HL-60/S4 treated with phorbol 12-myristate 13-acetate at 8.2 ng/mL for 4 days and 3 days (cell line): ENCODE data around the gene KRT77.
"Not testable (repeated sequence)": the region's sequence is repeated elsewhere in the genome, so short reads cannot be mapped to it uniquely, and the experiment has no call there.

ENCODE experiments used
- in situ Hi-C: fragments of 300-500 bp; cut with MboI; formaldehyde crosslinking; loops from 2 replicates; pipeline ENCODE4 v1.15.0; 2022; ENCODE audit warnings: low sequenced_read_pairs

The KRT77 gene

DNA sequence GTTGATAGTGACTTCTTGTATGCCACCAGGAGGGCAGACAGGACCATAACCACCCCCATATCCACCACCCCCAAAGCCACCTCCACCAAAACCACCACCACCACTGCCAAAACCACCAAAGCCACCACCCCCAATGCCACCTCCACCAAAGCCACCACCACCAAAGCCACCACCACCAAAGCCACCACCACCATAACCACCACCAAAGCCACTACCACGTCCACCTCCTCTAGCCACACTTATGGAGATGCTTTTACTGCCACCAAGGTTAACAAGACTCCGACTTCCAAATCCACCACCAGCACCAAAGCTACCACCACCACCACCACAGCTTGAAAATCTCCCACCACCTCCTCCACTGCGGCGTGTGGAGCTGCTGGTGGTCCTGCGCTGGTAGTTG is 23.4 kb downstream of the KRT77 start:
- in situ Hi-C loops, result no loop called here

DNA sequence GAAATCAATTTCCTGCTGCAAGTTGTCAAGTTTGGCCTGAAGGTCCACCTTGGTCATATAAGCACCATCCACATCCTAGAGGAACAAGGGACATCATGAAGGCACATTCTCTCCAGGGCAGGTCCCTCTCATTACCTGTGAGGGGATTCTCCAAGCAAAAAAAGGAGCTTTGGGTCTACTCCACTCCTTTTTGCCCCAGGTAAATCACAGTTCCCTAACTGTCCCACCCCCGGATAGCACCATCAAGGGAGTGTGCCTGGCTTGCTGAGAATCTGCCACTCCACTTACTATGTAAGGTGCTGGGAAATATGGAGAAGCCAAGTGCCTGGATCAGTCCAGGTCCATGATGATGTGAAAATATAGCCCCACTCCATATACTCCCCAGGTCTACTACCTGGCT is 25.7 kb downstream of the KRT77 start:
- in situ Hi-C loops, result no loop called here

DNA sequence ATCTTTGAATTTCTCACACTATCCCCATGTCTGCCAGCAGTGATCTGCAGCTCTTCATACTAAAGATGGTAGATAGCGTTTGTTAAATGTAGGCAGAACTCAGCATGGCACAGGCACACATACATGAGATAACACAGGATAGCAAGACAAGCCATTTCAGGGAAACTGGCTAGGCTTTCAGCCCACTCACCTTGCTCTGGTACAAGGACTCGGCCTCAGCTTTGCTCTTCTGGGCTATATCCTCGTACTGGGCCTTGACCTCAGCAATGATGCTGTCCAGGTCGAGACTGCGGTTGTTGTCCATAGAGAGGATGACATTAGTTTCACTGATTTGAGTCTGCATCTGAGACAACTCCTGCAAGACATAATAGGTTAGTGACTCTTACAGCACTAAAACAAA is 26.2 kb downstream of the KRT77 start:
- in situ Hi-C loops, result no loop called here

DNA sequence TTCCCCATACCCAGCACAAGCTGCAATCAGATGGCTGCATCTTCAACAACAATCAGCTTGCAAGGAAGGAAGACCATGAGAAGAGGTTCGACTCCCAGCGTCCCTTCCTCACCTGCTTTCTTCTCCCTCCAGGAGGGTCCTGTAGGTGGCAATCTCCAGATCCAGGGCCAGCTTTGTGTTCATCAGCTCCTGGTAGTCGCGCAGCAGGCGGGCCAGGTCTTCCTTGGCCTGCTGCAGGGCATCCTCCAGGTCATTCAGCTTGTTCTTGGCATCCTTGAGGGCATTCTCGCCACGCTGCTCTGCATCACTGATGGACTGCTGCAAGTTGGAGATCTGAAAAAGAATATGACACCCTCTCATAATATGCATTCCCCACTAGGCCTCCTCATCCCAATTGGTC is 27.2 kb downstream of the KRT77 start:
- in situ Hi-C loops, result no loop called here

DNA sequence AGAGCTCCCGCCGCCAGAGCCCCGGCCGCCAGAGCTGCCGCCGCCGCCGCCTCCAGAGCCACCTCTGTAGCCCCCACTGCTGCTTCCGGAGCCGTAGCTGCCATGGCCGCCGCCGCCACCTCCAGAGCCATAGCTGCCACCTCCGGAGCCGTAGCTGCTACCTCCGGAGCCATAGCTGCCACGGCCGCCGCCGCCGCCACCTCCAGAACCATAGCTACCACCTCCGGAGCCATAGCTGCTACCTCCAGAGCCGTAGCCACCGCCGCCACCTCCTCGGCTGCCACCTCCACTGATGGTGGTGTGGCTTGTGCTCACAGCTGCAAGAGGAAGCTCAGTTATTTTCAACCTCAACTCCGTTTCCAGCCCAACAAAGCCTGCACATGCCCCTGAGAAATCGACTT is 28.0 kb downstream of the KRT77 start:
- in situ Hi-C loops, result no loop called here

DNA sequence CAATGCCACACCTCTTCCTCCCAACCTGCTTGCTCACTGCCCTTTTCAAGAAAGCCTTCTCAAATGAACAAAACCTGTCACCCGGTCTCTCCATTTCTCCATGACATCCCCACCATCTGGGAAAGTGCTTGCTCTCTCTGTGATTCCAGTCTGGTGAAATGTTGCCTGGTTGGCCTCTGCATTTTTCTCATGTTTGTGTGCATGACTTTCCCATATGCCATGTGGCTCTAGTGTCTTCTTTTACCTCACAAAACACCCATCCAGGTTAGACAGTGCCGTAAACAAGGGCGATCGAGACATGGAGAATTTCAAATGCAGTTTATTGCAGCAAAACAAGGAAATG is 28.9 kb downstream of the KRT77 start:
- in situ Hi-C loops, result no loop called here

DNA sequence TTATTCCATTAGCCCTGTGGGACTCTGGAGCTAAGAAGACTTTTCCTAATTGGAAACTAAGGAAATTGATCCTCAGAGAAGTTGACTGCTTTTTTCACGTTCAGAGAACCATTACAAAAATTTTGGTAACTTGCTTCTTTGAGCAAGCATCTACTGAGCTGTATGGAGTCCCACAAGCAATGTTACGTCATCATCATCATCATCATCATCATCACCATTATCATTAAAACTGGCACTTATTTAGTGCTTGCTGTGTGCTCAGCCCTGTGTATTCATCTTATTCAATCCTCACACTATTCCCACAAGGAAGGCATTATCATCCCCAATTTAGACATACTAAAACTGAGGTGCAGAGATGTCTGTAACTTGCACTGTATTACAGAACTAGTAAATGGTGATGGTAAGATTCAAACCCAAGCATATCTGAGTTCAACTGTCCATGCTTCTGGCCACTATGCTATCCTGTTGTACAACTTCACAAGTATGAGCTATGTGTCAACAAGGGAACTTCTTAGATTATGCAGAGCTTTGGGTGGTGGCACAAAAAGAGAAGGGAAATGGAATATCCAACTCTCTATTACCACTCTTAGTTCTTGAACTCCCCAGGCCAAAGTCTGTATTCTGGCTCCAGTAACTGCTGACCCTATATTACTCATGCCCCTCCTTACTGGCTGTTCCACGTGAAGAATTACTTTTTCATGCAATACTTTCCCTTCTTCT is 29.5 kb downstream of the KRT77 start:
- in situ Hi-C loops, result no loop called here

DNA sequence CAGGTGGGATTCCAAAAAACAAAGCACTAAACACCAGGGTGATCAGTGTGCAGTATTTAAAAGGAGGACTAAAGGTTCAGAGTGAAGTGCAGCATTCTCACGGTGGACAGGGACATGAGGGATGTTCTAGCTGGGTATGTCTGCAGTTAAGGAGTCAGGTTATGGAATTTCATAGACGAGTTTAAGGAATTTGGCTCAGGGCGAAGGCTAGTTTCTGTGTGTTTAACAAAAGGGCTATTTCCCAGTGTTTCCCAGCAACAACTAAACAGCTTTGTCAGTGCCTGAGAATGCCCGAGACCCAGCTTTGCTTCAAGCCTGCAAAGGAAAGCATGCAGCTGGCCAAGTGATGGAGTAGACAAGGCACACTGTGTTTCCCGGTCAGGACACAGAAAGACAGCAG is 30.1 kb downstream of the KRT77 start:
- in situ Hi-C loops, result no loop called here

DNA sequence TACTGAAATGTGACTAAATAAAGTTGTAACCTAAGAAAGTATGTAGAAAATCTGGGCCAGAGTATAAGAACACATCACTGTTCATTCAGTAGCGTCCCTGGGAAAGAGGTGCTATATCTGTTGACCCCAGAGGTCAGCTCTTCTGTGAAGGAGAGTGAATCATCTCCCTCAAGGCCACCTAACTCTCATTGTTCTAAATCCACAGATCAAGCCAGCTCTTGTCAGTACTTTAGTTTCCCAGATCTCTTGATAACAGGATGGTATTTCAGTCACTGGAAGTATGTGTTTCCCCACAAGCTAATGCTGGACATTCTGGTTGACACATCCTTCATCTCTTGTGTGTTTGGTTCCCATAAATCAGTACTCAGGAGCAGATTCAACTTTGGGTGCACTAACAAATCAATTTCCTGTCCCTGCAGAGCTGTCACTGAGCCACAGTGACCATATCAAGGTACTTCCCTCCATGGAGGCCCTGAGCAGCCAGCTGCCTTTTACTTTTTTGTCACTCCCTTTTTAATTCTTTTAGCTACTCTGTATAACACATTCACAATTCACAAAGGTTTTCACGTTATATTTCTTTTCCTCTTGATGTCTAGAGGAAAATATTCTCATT is 30.9 kb downstream of the KRT77 start:
- in situ Hi-C loops, result no loop called here

DNA sequence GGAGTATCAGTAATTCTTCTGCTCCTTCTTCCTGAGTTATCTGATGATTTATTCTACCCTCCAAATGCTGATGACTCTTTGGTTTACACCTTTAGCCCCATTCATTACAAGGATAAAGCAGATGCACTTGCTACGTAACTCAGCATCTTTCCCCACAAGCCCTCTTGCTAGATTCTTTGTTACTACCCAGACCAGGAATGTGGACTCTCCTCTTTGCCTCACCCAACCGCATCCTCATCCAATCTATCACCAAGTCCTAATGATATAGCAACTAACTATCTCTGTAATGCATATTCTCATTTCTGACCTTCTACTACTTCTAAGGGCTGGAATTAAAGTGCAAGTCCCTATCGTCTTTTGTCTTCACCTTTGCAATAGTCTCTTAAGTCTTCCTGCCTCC is 32.4 kb downstream of the KRT77 start:
- in situ Hi-C loops, result no loop called here

DNA sequence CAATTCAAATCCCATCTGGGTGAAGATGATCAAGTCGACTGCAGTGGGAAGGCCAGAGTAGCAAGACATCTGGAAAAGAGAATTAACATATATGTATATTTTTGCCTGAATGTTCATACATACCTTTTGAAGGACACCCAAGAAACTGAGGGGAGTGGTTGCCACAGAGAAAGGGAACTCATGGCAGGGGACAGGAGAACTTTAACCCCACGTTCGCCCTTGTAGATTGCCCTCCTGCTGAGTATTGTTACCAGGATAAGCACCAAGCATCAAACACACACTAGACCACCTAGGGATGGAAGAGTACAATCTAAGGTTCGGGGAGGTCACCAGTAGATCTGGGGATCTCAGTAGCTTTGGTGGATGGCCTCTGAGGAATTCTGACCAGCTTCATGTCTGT is 32.8 kb downstream of the KRT77 start:
- in situ Hi-C loops, result no loop called here

DNA sequence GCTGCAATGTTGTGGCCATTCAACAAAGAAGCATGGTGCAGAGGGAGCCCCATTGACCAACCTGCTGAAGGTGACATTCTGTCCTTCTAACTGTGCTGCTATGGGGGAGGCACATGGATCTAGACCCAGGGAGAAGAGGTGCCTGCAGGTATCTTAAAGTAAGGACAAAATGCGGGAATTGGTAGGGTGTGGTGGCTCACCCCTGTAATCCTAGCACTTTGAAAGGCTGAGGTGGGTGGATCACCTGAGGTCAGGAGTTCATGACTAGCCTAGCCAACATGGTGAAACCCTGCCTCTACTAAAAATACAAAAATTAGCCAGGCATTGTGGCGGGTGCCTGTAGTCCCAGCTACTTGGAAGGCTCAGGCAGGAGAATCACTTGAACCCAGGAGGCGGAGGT is 33.4 kb downstream of the KRT77 start:
- in situ Hi-C loops, result not testable (repeated sequence)

DNA sequence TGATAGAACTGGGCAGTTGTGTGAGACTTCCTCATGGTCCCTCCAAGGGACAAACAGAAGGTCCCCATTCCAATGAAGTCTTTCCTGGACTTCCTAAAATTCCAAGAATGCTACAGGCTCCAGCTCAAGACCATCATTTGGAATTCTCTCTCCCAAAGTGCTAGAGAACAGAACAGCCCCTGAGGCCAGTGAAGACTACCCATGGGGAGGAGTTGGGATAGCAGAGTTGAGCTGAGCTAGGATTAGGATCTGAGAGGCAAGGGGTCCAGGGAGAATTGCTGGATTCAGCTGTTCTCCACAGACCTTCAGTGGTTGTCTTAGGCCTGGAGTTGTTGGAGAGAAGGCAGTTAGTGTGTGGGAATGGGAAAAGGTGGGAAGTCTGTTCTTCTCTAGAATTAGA is 33.9 kb downstream of the KRT77 start:
- in situ Hi-C loops, result no loop called here

DNA sequence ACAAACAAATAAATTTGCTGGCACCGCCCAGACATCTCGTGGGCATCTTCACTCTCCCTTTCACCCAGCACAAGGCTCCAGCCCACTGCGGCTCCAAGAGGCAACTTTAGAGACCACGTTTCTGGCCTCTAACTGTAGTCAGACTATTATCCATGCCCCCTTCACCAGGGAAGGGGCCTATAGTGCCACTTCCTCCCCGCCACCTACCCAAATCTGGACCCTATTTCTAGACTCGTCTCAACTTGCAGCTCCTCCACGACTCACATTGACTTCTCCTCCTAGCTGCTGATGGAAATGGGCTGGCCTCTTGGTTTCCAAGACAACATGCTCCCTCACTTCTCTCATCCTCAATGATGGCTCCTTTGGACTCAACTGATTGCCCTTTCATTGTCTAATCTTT is 35.4 kb downstream of the KRT77 start:
- in situ Hi-C loops, result no loop called here

DNA sequence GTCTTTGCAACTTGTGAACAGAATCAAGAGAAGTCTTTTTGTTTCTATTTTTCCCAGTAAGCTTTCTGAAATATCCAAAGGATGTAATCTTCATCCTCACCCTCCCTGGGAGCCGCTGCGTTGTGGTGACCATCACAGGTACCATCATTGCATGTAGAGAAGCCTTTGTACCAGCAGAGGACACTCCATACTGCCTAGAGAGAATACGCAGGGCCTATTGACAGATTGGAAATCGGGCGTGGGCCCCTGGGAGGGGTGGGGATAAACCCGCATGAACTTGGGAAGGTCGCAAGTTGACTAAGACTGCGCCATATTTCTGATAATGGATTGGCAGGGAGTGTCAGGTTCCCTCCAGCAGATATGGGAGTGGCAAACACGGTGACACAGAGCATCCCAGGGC is 35.8 kb downstream of the KRT77 start:
- in situ Hi-C loops, result no loop called here

DNA sequence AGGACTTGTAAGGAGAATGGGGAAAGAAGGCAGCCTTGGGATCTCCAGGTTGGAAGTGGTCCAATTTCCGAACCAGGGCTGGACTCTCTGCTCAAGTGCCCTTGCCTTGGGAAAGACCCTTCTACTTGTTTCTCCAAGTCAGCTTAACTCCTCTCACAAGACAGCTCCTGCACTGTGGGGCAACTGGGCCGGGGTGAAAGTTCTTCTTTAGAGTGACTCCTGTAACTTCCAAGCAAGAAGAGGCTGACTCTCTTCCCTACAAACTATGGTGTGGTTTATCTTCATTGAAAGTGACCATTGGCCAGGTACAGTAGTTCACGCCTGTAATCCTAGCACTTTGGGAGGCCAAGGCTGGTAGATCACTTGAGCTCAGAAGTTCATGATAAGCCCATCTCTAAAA is 36.9 kb downstream of the KRT77 start:
- in situ Hi-C loops, result no loop called here

DNA sequence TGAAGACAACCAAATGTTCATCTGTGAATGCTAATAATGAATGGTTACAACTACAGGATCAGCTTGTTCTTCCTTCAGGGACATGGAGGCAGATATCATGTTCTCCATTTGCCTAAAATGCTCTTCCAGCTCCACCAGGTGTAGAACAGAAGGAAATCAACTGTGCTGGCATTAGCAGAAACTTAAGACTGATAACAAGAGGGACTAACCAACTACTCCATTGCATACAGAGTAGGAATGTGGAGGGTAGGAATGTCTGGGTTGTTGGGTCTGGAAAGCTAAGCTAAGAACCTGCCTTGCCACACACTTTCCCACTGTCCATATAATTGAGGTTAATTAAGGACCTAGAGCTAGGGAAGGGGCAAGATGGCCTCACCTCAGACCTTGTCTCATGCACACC is 39.9 kb downstream of the KRT77 start:
- in situ Hi-C loops, result no loop called here

DNA sequence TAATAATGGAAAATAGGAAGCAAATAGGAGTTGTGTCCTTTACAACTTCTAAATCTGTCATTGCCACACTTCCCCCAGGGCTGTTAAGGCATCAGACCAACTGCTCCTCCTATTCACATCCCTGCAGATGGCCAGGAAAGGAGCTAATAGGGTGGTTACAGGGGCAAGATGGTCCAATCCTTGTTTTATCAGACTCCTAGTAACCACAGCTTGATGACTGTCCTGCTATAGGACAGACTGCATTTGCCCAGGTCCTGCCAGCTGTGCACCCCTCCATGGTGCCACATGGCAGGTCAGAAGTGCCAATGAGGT is 40.5 kb downstream of the KRT77 start:
- in situ Hi-C loops, result no loop called here

DNA sequence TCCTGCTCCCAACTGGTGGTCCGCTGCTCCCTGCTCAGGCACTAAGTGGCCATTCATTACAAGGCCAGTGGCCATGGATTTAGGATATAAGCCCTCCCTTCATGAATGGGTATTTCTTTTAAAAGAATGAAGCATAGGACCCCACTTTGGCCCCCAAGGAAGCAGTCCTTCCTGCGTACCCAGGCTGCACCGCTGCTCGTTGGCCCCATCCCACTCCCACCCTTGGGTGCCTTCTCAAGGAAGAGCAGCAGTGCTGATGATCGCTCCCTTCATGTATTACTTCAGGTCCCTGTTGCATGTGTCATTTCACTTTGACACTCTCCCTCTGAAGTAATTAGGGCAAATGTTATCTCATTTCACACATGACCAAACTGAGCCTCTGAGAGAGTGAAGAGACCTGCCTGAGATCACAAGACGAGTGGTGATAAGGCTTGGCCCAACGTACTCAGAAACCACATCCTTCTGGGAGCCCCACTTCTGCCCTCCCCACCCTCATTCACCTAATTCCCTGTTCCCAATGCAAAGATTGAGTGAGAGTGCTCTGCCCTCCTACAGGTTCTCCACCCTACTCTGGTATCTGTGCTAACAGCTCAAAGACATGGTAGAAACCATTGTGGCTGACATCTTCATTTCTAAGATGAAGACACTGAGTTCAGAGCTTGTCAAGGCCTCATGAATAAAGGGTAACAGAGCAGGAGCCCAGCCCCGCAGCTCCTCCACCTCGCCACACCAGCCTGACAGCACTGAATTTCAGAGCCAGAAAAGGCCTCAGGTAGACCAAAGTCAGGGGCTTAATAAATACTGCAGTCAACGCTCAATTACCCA is 41.0 kb downstream of the KRT77 start:
- in situ Hi-C loops, result no loop called here

DNA sequence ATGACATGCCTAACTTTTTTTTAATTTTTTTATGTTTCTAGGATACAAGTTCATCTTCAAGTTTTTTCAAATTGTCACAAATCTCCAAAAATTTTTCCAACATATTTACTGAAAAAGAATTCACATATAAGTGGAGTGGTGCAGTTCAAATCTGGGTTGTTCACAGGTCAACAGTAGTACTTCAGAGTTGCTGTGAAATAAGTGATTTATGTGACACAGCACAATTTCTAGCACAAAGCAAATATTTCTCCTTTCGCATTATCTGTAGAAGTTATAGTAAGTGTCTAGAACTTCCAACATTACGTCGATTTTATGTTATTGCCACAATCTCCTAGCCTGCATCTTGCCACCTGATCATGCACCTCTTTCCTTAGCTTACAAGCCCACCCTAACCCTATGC is 41.7 kb downstream of the KRT77 start:
- in situ Hi-C loops, result no loop called here

DNA sequence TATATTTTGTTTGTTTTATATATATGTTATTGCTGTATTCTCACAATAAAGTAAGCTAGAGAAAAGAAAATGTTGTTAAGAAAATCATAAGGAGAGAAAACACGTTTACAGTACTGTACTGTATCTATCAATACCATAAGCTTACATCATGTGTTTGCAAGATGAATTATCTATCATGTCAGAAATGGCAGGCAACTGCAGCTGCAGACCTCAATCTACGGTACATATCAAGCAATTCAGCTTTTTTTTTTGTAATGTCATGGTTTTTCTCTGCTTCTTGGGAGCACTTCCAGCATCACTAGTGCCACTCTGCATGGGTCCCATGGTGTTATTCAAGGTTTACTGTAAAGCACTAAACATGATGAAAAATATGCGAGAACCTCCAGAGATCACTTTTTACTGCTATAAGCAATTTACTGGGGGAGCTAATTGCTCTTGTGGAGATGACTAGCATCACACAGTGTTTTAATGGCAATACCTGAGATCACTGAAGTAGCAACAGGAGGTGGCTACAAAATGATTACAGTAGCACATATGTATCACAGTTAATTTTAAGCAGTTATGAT is 42.3 kb downstream of the KRT77 start:
- in situ Hi-C loops, result no loop called here

DNA sequence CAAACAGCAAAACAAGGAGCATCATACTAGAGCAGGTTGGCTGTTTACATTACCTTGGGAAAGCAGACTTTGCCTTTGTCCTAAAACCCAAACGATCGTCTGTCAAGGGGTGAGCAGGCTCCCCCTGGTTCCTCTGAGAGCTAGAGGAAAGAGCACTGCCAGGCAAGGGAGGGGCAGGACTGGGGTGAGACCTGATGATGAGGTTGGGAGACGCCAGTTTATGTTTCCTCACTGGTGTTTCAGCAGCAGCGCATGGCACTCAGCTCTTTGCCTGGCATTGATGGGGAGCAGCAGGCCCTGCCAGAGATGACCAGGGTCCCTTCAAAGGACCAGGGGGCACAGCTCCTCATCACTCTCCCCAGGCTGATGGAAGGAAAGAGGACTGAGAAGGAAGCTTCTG is 43.4 kb downstream of the KRT77 start:
- in situ Hi-C loops, result no loop called here
